IPS-18c (cell line): ENCODE results near the gene PPP6R3.
"Not testable (repeated sequence)": the region's sequence is repeated elsewhere in the genome, so short reads cannot be mapped to it uniquely, and the experiment has no call there.

Experiments
- H3K4me3 ChIP-seq: 2 replicates; pipeline ENCODE4 v1.7.0; 2013; ENCODE audit warnings: low read depth, mild to moderate bottlenecking, low read length, moderate library complexity; ENCODE audit not compliant: insufficient read depth
- H3K9me3 ChIP-seq: one replicate; pipeline ENCODE4 v1.6.1; 2013; ENCODE audit warnings: mild to moderate bottlenecking, low read length, moderate library complexity; ENCODE audit not compliant: control insufficient read depth, insufficient read depth

The PPP6R3 gene

GRCh38 chr11:68446046-68446725, 14.4 kb upstream of the PPP6R3 start:
- H3K9me3 ChIP-seq = peaks cover 3% of the 10 kb centered on the region
- H3K4me3 ChIP-seq = no peak overlapping the region

DNA sequence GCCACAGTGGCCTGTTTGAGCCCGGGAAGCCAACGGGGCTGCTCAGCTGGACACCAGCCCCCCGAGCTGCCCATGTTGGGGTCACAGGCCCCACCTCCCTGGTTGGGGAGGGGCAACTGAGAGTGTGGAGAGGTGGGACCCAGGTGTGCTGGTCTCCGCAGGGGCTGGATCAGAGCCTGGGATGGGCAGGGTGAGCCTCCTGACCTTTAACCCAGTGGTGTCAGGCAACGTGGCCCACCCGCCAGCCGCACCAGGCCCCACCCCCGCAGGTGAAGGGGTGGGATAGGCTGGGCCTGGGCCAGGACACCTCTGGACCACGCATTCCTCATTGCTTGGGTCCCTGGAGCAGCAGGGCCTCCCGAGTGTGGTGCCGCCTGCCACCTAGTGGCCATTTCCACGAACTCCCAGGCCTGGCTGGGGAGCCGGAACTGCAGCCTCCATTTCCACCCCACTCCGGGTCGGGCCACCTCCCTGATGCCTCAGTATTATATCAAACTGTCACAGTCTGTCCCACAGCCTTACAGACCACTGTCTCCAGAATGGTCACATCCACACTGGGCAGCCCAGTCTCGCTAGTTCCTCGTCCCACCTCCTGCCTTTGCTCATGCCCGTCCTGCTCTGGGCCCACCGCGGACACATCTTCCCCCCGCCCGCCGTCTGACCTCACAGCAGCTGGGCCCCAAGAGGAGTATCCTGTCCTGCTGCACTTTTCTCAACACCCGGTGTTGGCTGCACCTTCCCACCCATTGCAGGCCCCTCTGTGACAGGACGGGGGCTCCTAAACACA, 13.3 kb upstream of the PPP6R3 start:
- H3K4me3 ChIP-seq = no peak overlapping the region
- peaks cover 3% of the 10 kb centered on the region for H3K9me3 ChIP-seq

- H3K4me3 ChIP-seq, H3K9me3 ChIP-seq: not testable (repeated sequence)
Observed at GRCh38 chr11:68447914-68448313, 12.6 kb upstream of the PPP6R3 start.

DNA sequence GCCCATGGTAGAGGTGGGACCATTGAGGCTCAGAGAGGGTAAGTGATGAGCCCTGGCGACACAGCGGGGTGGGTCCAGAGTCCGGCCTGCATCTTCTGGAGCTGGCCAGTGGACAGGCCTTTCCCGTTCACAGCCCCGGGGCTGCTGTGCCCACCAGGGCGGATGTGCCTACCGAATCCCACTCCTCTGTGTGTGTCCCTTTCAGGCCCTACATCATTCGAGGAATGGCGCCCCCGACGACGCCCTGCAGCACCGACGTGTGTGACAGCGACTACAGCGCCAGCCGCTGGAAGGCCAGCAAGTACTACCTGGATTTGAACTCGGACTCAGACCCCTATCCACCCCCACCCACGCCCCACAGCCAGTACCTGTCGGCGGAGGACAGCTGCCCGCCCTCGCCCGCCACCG, 11.9 kb upstream of the PPP6R3 start:
- no peak overlapping the region for H3K4me3 ChIP-seq
- H3K9me3 ChIP-seq = peaks cover 3% of the 10 kb centered on the region

- no peak overlapping the region for H3K4me3 ChIP-seq
- no peaks in the 10 kb centered on the region for H3K9me3 ChIP-seq
Observed at GRCh38 chr11:68449951-68450350, 10.6 kb upstream of the PPP6R3 start.

- Histone ChIP-seq H3K9me3 (no peaks in the 10 kb centered on the region), H3K4me3 (no peak overlapping the region)
Observed at GRCh38 chr11:68450711-68451110, 9.8 kb upstream of the PPP6R3 start.

DNA sequence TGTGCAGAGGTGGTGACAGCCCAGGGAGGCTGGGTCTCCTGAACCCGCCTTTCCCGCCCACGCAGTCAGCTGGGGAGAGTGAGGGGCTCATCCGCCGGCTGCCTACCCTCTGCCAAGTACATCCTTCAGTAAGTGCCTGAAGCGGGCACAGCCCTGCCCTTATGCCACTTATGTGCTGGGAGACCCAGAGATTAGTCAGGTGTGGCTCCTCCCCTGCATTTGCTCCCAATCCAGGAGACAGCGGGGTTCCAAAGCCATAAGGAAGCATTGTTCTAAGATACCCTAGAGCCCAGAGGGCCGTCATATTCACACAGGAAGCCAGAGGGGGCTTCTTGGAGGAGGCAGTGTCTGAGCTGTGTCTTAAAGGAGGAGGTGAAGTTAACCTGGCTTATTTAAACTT, 5.8 kb upstream of the PPP6R3 start:
- H3K4me3 ChIP-seq = 0 out of 2 replicates have a peak overlapping the region, but pooled peaks have one; percentile 24
- H3K9me3 ChIP-seq = no peaks in the 10 kb centered on the region

GRCh38 chr11:68455485-68455884, 5.1 kb upstream of the PPP6R3 start:
- H3K9me3 ChIP-seq = no peaks in the 10 kb centered on the region
- no peak overlapping the region for H3K4me3 ChIP-seq

- Histone ChIP-seq H3K9me3 (no peaks in the 10 kb centered on the region), H3K4me3 (no peak overlapping the region)
Observed at GRCh38 chr11:68457216-68457897, 3.2 kb upstream of the PPP6R3 start.

GRCh38 chr11:68457898-68458249, 2.7 kb upstream of the PPP6R3 start:
- H3K4me3 ChIP-seq = no peak overlapping the region
- no peaks in the 10 kb centered on the region for H3K9me3 ChIP-seq

DNA sequence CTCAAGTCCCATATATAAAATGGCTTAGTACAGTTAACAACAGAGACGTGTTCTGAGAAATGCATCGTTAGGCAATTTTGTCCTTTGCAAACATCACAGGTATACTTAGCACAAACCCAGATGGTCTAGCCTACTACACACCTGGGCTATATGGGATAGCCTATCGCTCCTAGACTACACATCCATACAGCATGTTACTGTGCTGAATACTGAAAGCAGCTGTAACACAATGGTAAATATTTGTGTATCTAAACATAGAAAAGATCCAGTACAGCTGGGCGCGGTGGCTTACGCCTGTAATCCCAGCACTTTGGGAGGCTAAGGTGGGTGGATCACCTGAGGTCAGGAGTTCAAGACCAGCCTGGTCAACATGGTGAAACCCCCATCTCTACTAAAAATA, 2.2 kb upstream of the PPP6R3 start:
- not testable (repeated sequence) for H3K9me3 ChIP-seq, H3K4me3 ChIP-seq

DNA sequence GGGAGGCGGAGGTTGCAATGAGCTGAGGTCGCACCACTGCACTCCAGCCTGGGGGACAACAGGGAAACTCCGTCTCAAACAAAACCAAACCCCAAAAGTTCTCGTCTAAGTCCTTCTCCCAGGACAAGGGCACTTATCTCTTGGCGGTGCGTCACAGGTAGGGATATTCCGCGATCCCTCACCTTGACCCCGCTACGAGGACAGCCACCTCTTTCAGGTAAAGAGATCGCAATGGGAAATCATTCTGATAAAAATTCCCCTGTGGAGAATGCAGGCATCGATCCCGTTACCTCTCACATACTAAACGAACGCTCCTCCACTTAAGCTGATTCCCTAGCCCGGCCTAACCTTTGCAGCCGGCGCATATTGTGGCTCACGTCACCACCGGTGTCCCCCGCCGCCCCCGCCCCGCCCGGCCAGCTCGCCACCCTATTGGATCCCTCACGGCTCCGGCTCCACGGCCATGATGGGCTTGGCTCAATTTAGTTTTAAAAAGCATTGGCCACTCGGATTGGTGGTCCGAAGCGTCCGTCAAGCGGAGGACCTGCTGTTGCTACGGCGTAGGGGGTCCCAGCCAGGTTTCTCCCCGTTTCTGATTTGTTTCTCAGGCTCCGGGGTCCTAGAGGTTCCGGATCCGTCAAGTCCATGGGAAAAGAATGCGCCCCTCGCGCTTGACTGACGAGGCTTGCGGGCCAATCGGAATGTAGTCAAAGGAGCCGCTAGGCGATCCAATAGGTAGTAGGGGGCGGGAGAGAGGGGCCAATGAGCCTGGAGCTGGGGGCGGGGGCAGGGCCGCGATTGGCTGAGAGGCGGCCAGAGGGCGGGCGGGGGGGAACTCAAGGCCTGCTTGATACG, 439 bp upstream of the PPP6R3 start:
- H3K4me3 ChIP-seq = peak overlapping the region; percentile 86

DNA sequence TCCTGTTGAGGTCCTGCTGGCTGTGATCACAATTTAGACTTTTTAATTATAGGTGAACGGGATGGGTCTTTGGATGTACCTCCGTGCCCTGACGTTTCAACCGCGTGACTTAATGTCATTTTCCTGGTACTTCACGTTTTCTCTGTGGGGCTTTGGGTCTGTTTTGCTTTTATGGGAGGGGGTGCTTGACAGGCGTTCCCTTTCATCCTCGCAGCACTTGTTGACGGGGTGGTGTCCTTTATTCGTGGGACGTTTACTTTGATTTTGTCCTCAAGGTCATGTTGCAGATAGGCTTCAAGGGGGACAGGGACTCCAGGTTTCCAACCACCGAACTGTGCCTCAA, 994 bp downstream of the PPP6R3 start:
- H3K4me3 ChIP-seq = peak overlapping the region; percentile 86
- no peaks in the 10 kb centered on the region for H3K9me3 ChIP-seq

More for the DNA sequence above, 439 bp upstream of the PPP6R3 start:
- no peaks in the 10 kb centered on the region for H3K9me3 ChIP-seq

- Histone ChIP-seq H3K4me3 (no peak overlapping the region), H3K9me3 (no peaks in the 10 kb centered on the region)
Observed at GRCh38 chr11:68463714-68464113, 3.2 kb downstream of the PPP6R3 start.

- H3K4me3 ChIP-seq = no peak overlapping the region
Observed at GRCh38 chr11:68467201-68467834, 6.8 kb downstream of the PPP6R3 start.

GRCh38 chr11:68468217-68468828, 7.8 kb downstream of the PPP6R3 start:
- no peaks in the 10 kb centered on the region for H3K9me3 ChIP-seq
- no peak overlapping the region for H3K4me3 ChIP-seq

More at GRCh38 chr11:68467201-68467834, 6.8 kb downstream of the PPP6R3 start:
- H3K9me3 ChIP-seq = no peaks in the 10 kb centered on the region
